ENCODE measurements around the gene MMP2.

MMP2 gene

DNA sequence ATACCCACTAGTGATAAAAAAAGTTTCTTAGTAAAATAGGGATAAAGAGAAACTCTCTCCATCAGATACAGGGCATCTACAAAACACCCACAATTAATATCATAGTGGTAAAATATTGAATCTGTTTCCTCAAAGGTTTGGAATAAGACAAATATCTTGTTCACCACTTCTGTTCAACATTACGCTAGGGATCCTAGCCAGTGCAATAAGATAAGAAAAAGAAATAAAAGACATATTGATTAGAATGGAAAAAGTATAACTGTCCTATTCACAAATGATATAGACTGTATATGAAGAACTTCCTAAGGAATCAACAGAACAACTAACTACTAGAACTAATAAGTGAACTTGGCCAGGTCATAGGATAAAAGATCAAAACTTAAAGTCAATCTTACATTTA, 42.8 kb downstream of the MMP2 start:
- no peak for DNase-seq

DNA sequence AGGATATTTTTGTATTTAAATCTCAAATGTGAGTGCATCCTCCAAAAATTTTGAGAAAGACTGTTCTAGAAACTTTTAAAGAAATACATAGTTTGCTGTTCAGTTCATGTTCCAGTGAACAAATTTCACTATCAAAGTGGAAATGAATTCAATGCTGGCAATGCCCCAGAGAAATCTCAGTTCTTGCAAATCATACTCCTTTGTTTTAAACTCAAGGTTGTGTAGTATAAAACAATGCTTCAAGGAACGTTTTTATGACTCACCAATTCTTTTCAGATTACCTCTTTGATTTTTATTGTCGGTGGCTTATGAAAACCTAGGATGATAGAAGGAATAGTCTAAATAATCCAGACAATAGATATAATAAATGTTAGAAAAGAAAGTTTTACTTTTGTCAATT, 47.4 kb downstream of the MMP2 start:
- DNase-seq = no peak

DNA sequence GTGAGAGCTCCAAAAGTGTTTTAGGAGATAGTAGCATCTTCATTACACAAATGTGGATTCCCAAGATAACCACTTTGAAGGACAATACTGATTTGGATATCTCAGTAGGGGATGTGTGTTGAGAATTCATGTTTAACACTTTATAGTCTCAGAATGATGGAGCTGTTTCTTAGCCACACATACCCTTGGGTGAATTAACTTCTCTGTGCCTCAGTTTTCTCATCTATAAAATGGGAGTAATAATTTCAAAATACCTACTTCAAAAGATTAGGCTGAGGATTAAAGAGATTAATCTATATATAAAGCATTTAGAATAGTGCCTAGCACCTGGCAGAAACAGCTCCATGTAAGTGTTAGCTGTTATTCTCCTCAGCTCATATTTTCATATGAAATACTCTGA, 48.9 kb downstream of the MMP2 start:
- no peak for DNase-seq

DNA sequence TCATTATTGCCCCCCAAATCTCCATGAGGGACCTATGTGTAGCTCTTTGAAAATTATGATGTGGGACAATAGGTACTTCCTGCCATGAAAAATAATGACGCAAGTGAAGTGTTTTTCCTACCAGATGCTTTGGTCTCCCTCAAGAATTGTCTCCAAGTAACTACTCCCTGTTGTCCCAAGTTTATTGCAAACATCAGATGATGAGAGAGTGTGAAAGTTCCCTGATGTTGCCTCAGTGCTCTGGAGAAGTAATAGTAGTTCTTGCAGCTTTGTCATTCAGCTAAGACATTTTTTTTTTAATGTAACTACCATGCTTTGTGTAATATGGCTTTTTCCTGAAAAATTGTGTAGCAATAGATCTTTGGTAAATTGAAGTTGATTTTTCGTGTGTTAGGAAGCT, 50.0 kb downstream of the MMP2 start:
- no peak for DNase-seq

DNA sequence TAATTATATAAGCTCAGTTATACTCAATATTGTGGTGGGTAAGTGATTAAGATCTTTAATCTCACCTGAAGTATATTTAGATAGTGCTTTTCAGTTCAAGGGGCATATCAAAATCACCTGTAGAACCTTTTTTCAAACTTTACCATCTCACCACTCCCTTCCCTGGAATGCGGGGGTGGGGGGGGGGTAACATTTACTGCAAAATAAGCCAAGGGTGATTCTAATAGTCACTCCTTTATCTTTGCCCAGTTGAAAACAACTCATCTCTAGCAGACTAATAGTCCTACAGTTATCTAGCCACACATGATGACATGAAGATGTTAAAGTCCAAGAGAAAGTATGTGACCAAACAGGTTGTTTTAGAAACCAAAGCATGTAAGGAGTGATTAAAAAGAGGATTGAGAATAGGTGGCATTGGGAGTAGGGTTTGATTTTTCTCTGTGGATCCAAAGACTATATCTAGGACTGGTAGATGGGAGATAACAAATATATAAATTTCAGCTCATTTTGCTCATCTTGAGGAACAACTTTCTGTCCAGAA, 51.4 kb downstream of the MMP2 start:
- DNase-seq = no peak

DNA sequence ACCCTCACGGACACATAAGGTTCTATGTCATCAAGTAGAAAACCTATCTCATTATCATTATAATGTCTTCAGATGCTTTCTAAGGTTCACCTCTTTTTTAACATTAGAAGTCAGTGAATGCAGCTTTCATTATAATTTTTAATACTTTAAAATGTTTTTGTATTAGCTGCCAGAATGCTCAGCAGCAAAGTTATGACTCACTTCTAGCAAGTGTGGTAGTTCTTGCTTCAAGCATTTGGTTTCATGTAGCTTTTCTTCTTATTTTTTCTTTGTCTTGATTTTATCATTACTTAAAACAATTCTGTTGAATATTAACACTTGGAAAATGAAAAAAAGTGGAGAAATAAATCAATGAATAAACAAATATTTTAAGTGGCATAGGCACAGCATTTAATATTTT, 53.2 kb downstream of the MMP2 start:
- DNase-seq = no peak

DNA sequence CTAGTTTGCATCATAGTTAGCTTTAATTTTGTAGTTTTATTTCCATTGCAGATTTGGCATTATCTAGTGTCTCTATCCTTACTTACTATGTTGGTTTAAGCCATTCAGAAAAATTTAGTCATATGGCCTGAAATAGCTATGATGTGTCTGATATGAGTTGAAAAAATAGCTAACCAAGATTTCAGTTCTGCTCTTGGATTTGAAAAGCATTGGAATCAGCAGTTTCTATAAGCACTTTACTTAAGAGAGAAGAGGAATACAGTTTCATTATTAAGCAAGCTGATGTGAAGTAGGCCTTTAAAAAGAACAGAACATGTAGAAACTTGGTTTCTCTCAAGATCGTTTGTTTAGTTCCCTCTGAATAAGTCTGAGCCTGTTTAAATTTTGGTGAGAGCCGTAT, 55.8 kb downstream of the MMP2 start:
- no peak for DNase-seq

DNA sequence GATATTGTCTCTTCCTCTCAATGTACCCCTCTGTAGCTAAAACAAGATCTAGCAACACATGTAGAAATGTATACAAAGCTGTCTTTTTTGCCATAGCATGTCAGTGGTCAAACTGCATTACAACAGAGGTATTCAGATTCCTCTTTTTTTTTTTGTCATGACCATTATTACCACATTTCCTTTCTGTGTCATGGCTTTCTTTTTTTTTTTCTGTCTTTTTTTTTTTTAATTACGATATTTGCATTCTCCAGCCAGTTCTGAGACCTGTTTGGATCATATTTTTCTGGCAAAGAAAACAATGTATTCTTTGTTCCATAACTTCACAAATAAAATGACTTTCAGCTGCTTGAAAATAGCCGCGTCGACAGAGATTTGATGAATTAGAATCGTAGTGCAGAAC, 60.1 kb downstream of the MMP2 start:
- DNase-seq = no peak

DNA sequence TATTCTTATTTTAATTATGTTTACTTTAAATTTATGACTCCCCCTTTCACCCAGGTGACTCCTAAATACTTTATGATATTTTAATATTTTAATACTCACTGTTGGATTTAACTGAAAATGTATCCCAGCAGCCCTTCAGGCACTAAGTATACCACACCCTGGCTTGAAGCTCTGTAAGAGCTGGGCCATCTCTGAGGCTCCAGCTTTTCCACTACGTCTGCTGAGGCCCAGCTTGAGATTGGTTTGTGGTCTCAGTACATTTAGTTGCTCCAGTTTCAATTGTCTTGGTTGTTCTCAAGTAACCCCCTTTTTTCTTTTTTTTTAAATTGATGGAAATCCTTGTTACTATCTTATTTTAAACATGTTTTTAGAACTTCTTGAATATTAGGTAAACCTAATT, 60.5 kb downstream of the MMP2 start:
- no peak for DNase-seq

DNA sequence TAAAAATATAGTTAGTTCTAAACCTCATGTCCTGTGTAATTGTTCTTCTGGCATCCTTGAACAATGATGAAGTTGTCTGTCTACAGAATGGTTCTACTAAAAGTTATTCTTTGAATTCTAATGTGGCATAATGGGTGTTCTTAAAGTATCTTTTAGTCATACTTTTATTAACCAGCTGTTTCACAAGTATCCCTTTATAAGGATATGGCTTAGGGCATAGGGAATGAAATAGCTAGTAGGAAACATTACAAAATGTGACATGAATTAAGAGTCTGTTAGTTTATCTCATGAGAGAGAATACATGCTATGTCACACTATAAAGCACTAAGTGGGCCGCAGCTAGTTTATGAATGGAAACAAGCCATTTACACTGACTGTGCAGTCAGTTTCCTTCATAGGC, 61.2 kb downstream of the MMP2 start:
- DNase-seq = no peak

DNA sequence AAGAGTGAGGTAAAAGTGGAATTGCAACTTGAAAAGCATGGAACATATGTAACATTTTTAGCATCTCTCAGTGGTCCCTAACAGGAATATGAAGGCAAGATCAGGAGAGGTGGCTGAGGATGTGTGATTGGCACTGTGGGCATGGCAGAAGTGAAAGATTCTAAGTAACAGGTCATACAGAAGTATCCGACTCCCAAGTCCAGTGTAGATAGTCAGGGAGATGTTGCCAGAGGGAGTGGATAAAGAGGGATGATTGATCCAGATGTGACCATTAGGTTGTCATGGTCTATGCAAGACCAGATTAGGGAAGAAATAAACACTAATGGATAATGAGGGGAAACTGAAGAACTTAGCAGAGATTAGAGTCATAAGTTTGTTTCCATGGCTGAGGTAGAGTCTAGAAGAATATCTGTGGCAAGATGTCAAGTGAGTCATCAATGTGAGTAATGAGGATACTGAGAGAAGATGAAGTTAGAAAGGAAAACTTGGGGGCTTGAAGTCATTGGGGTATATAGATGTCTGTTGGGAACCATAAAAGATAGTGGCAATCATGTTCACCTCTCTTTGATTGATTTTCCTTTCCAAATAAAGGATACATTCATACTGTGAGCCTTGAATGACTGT, 63.6 kb downstream of the MMP2 start:
- no peak for DNase-seq

DNA sequence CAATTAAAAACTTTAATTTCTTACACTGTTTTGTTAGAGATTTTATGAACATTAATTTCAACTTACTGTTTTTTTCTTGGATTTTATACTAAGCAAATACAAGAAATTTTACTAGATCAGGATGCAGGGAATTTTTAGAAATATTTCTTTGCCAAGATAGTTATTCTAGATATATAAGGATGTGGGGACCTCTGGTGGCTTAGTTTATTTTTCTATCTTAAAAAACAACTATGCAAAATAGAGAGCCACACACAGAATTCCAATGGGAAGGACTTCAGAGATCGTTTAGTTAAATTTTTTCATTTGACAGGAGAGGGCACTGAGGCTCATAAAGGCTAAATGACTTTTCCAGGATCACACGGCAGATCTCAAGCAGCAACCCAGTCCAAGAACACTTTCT, 64.5 kb downstream of the MMP2 start:
- no peak for DNase-seq

DNA sequence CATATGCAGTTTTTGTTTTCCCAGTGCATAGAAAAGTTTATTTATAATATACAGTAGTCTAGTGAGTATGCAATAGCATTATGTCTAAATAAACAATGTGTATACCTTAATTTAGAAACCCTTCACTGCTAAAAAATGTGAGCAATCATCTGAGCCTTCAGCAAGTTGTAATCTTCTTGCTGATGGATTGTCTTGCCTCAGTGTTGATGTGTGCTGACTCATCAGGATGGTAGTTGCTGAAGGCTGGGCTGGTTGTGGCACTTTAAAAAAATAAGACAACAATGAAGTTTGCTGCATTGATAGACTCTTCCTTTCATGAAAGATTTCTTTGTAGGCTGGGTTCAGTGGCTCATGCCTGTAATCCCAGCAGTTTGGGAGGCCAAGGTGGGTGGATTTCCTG, 73.6 kb downstream of the MMP2 start:
- DNase-seq = no peak

DNA sequence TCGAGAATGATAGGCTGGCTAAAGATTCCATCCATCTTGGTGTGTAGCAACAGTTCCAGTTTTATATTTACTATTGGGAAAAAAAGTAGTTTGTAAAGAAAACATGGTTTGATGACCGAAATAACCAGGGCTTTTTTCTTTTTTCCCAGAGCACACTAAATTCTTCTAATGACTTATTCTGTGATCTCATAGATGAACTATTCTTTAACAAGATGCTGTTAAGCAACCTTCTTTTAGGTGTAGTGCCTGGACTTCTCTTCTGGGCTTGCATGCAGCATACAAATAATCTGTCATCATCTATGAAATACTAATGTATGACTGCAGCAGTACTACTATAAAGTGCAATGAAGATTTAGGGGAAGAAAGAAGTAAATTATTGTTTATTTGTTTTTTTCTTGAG, 76.4 kb downstream of the MMP2 start:
- DNase-seq = no peak
